ENCODE measurements around the gene UCK1.
"Not testable (repeated sequence)": the region's sequence is repeated elsewhere in the genome, so short reads cannot be mapped to it uniquely, and the experiment has no call there.

The UCK1 gene

DNA sequence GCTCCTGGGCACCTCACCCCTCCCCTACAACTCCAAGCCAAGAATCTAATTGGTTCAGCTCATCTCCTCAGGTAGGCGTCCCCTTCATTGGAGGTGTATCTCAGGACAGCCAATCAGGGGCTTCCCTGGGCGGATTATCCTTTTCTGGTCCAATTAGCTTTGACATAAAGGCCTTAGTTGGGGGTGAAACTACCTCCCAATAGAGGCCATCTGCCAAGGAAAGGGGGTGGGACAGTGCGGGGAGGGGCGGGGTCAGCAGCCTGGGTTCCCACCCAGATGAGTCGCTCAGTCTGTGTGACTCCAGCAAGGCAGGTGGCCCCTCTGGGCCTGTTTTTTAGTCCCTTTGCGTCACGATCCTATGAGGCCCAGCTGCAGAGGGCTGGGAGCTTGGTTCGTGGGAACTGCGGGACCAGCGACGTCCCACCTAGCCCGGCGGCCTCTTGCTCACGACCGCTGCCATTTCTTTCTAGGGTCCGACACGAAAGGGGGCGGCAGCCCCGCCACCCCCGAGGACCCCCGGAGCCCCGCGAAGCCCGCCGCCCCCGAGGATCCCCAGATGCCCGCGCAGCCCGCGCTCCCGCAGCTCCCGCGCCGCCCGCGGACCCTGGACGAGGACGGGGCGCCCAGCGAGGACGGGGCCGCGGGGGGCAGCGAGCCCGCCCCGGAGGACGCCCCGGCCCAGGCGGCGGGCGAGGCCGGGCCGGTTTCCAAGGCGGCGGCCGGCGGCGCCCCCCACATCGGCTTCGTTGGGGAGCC lies 23.2 kb upstream of the UCK1 start:
- DNase-seq (ENCODE audit: low read depth, low spot score) = no peak

DNA sequence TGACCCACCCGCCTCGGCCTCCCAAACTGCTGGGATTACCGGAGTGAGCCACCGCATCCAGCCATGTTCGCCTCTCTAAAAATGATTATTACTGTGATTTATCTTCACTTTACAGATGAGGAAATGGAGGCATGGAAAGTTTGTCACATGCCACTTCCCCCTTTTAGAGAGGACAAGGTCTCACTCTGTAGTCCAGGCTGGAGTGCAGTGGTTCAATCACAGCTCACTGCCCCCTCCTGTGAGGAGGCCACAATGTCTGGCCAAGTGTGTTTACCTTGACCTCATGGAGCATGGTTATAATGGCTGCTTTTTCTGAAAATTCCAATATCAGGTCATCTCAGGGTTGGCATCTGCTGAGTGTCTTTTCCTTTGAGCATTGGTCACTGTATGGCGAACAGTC lies 21.0 kb upstream of the UCK1 start:
- DNase-seq (ENCODE audit: low read depth, low spot score) = no peak

- not testable (repeated sequence) for DNase-seq (ENCODE audit: low read depth, low spot score)
Measured at GRCh38 chr9:131550465-131550864, 19.4 kb upstream of the UCK1 start.

GRCh38 chr9:131549186-131549585 lies 18.1 kb upstream of the UCK1 start:
- not testable (repeated sequence) for DNase-seq (ENCODE audit: low read depth, low spot score)

GRCh38 chr9:131546336-131547084 lies 15.4 kb upstream of the UCK1 start:
- DNase-seq (ENCODE audit: low read depth, low spot score) = no peak

- no peak for DNase-seq (ENCODE audit: low read depth, low spot score)
Measured at GRCh38 chr9:131545786-131546335, 14.8 kb upstream of the UCK1 start.

GRCh38 chr9:131545003-131545785 lies 14.1 kb upstream of the UCK1 start, which contains the start of gene PRRT1B:
Gene PRRT1B (plus strand): TSS chr9:131545523. CDS start chr9:131545616, 93 bp downstream.
- DNase-seq (ENCODE audit: low read depth, low spot score) = no peak

DNA sequence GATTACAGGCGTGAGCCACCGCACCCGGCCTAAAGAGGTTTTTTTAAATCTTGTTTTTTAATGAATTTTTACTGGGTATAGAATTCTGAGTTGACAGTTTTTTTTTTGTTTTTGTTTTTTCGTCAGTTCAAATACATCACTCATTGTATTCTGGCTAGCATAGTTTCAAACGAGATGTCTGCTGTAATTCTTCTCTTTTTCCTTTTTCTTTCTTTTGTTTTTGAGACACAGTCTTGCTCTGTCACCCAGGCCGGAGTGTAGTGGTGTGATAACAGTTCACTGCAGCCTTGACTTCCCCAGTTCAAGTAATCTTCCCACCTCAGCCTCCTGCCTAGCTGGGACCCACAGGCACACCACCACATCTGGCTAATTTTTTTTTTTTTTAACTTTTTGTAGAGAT lies 12.1 kb upstream of the UCK1 start:
- no peak for DNase-seq (ENCODE audit: low read depth, low spot score)

- no peak for DNase-seq (ENCODE audit: low read depth, low spot score)
Measured at GRCh38 chr9:131539223-131539923, 8.3 kb upstream of the UCK1 start.

DNA sequence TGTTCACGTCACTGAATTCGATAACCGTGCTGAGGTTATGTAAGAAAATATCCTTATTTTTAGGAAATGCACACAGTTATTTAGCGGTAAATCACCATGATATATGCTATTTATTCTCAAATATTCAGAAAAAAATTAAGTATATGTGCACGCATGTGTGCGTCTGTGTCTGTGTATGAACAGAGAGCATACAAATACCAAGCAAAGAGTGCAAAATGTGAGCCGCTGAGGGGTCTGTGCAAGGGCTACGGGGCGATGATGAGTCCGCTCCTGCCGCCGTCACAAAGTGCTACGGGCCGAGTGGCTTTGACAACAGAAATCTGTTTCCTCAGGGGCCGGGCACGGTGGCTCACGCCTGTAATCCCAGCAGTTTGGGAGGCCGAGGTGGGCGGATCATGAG lies 6.9 kb upstream of the UCK1 start:
- no peak for DNase-seq (ENCODE audit: low read depth, low spot score)

DNA sequence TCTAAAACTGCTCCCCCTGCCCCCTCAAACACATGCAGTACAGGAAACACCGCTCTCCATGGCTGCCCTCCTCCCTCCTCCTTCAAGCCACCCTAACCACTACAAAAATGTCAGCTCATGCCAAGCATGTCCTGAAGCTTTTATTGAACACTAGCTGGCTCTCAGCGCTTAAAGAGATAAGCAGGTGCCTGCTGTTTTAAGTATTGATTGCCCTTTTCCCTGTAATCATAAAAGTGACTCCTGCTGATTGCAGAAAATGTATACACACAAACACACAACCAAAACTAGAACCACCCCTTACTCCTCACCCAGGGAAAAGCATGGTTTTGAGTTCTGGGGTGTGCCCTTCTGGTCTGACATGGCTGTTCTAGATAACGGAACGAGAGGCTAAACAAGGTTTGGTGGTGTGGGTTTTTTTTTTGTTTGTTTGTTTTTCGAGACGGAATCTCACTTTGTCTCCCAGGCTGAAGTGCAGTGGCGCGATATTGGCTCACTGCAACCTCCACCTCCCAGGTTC lies 3.7 kb upstream of the UCK1 start:
- no peak for DNase-seq (ENCODE audit: low read depth, low spot score)

DNA sequence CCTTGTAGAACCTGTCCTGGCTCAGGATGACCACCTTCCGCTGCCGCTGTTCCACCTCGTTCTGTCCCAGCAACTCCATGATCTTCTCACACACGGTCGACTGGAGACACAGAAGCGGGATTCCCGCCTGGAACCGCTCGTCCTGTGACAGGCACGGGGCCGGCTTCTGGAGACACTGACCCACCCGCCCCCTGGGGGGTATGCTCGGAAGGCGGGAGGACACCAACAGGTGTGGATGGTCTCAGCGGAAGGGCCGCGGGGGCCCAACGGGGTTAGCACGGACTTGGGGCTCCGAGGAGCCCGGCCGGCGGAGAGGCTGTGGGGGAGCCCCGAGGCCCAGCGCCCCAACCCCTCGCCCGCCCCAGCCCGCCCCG lies 530 bp downstream of the UCK1 start:
- no peak for DNase-seq (ENCODE audit: low read depth, low spot score)

- no peak for DNase-seq (ENCODE audit: low read depth, low spot score)
Measured at GRCh38 chr9:131529597-131530545, 1.2 kb downstream of the UCK1 start.

DNA sequence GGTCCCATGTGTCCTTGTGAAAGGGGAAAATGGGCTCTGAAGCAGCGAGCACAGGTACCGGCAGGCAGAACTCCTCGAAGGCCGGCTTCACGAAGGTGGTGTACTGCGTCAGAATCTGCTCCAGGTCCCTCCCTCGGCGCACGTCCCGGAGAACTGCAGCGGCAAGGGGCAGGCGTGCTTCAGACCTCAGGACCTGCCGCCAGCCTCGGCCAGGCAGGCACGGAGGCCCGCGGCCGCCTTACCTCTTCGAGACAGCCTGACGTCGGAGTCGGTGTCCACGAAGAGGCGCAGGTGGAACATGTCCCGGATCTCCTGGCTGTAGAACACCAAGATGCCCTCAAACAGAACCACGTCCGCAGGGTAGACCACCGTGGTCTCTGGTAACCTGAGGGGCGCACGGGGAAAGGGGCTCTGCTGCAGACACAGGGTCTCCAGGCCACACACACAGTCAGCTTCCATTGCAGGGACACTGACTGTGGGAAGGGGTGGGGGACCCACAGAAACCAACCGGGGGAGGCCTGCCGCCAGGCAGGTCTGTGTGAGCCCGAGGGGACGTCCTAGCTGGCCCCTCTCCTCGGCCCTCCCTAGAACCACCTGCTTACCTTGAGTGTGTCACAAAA lies 2.1 kb downstream of the UCK1 start:
- no peak for DNase-seq (ENCODE audit: low read depth, low spot score)

GRCh38 chr9:131528186-131528585 lies 2.9 kb downstream of the UCK1 start:
- no peak for DNase-seq (ENCODE audit: low read depth, low spot score)

GRCh38 chr9:131525643-131526565 lies 5.2 kb downstream of the UCK1 start:
- DNase-seq (ENCODE audit: low read depth, low spot score) = no peak

- DNase-seq (ENCODE audit: low read depth, low spot score) = no peak
Measured at GRCh38 chr9:131524665-131525315, 6.3 kb downstream of the UCK1 start.

Data from activated naive CD8-positive, alpha-beta T cell treated with anti-CD3 and anti-CD28 coated beads, Interleukin-2, amount 50 U/mL, for 16 hours (primary cell).